Activated CD4-positive, alpha-beta T cell treated with anti-CD3 and anti-CD28 coated beads for 36 hours (primary cell): ENCODE measurements around the gene ZNF687. TPM values are rescaled to one million over a fixed set of nuclear protein-coding genes. Genes with fewer than 3 reads are reported as not detected.

ENCODE experiments used
- ATAC-seq: fragments of 200-7000 bp; cut with Tn5 transposase; one replicate; pipeline ENCODE4 v1.10.0; 2021; ENCODE audit warnings: mild to moderate bottlenecking, moderate library complexity
- CTCF ChIA-PET: fragments of 350-600 bp; sonication (Branson Sonifier 250); formaldehyde crosslinking; loops from one replicate; lab custom pipeline; 2021; ENCODE audit warnings: antibody characterized with exemption; lab: Charles Lee
- POLR2A ChIA-PET: fragments of 350-600 bp; sonication (Branson Sonifier 250); formaldehyde crosslinking; loops from one replicate; lab custom pipeline; 2021; ENCODE audit warnings: antibody characterized with exemption, inconsistent platforms; lab: Charles Lee
- DNase-seq: peaks from one replicate; pipeline ENCODE4 v3.0.0-alpha.2; 2020
- H3K27ac Mint-ChIP-seq: one replicate; pipeline ENCODE4 v1.8.0; 2021; ENCODE audit warnings: mixed read lengths
- H3K27me3 Mint-ChIP-seq: one replicate; pipeline ENCODE4 v1.8.0; 2021; ENCODE audit warnings: mixed read lengths
- H3K36me3 Mint-ChIP-seq: one replicate; pipeline ENCODE4 v1.8.0; 2021; ENCODE audit warnings: low read depth, mixed read lengths
- H3K4me1 Mint-ChIP-seq: one replicate; pipeline ENCODE4 v1.8.0; 2021; ENCODE audit warnings: mixed read lengths
- H3K4me3 Mint-ChIP-seq: one replicate; pipeline ENCODE4 v1.8.0; 2021; ENCODE audit warnings: mild to moderate bottlenecking, moderate library complexity, mixed read lengths
- H3K9me3 Mint-ChIP-seq: one replicate; pipeline ENCODE4 v1.8.0; 2021; ENCODE audit warnings: low read depth, mixed read lengths
- intact Hi-C, 2 experiments: fragments of 100-400 bp; cut with DNase I in 1 of 2; cut with micrococcal nuclease in 1 of 2; formaldehyde crosslinking; loops; one replicate each; pipeline versions ENCODE4 v1.14.2 to v1.15.1; 2022 to 2024; cut with DNase I, micrococcal nuclease
- total RNA-seq, 2 experiments: library from RNA; stranded (reverse); gene quantifications; one replicate each; pipeline ENCODE4 v1.2.3, GENCODE V29; 2021

The ZNF687 gene
- total RNA-seq, 2 experiments from 2014 or later = 27.2 to 30.1 TPM

- no peaks in the 10 kb centered on the region for H3K27me3 Mint-ChIP-seq
- ChIA-PET CTCF (interaction anchor here (0.6 to 1.4 kb wide), 7 partner anchors 17 to 225 kb away, joined by 3 to 7 read pairs (median 5); no protein-coding TSS in a partner anchor), POLR2A (interaction anchor here (0.7 to 2.1 kb wide), 8 partner anchors 10 to 540 kb away, joined by 3 to 10 read pairs (median 4); partner anchors contain the start of genes GABPB2, PSMB4 and PSMD4)
- no peaks in the 10 kb centered on the region for H3K9me3 Mint-ChIP-seq
- peak overlapping the region; percentile 88 for H3K27ac Mint-ChIP-seq
- ATAC-seq = no peak
- H3K4me3 Mint-ChIP-seq = peak overlapping the region; percentile 81
- intact Hi-C loops = loop anchor here (1.0 to 5.0 kb wide), 11 partner anchors 8 to 706 kb away; partner anchors contain the start of genes PSMB4 (in 2 of the 2), MCL1 (in 1 of the 2), PI4KB (in 1 of the 2) and POGZ (in 1 of the 2)
- peaks cover 30% of the 10 kb centered on the region for H3K36me3 Mint-ChIP-seq
- H3K4me1 Mint-ChIP-seq = peaks cover 19% of the 10 kb centered on the region
- peak; percentile 44 for DNase-seq
Measured at GRCh38 chr1:151282883-151283725, 1.0 kb downstream of the ZNF687 start.

- H3K9me3 Mint-ChIP-seq = no peaks in the 10 kb centered on the region
- peak overlapping the region; percentile 81 for H3K4me3 Mint-ChIP-seq
- POLR2A ChIA-PET = interaction anchor here (0.7 to 2.0 kb wide), 4 partner anchors 9 to 478 kb away, joined by 3 to 8 read pairs (median 3); no protein-coding TSS in a partner anchor
- DNase-seq (no peak), ATAC-seq (no peak)
- H3K27me3 Mint-ChIP-seq = no peaks in the 10 kb centered on the region
- intact Hi-C loops = loop anchor here (5.0 kb wide), 2 partner anchors 113 to 707 kb away; partner anchors contain the start of genes MCL1 (in 1 of the 2) and PSMB4 (in 1 of the 2)
- peaks cover 38% of the 10 kb centered on the region for H3K36me3 Mint-ChIP-seq
- CTCF ChIA-PET = interaction anchor here (0.7 to 1.4 kb wide), 5 partner anchors 29 to 311 kb away, joined by 3 to 7 read pairs (median 3); no protein-coding TSS in a partner anchor
- H3K4me1 Mint-ChIP-seq = peaks cover 15% of the 10 kb centered on the region
- peak overlapping the region; percentile 88 for H3K27ac Mint-ChIP-seq
Measured at GRCh38 chr1:151284013-151284577, 2.0 kb downstream of the ZNF687 start.

- H3K9me3 Mint-ChIP-seq = no peaks in the 10 kb centered on the region
- intact Hi-C loops = no loop called here
Measured at GRCh38 chr1:151286619-151287340, 4.7 kb downstream of the ZNF687 start.

GRCh38 chr1:151287341-151287699, 5.2 kb downstream of the ZNF687 start:
- peaks cover 51% of the 10 kb centered on the region for H3K36me3 Mint-ChIP-seq
- H3K9me3 Mint-ChIP-seq = no peaks in the 10 kb centered on the region
- H3K4me1 Mint-ChIP-seq = peaks cover 13% of the 10 kb centered on the region
- CTCF ChIA-PET = interaction anchor here (1.2 kb wide), 1 partner anchor 54 kb away, joined by 3 read pairs; no protein-coding TSS in a partner anchor
- no peak overlapping the region for H3K27ac Mint-ChIP-seq
- ATAC-seq (no peak), DNase-seq (no peak)
- intact Hi-C loops = no loop called here
- no peaks in the 10 kb centered on the region for H3K27me3 Mint-ChIP-seq
- POLR2A ChIA-PET = no interaction called here
- H3K4me3 Mint-ChIP-seq = no peak overlapping the region

More at GRCh38 chr1:151286619-151287340, 4.7 kb downstream of the ZNF687 start:
- Mint-ChIP-seq H3K36me3 (peaks cover 49% of the 10 kb centered on the region), H3K27me3 (no peaks in the 10 kb centered on the region), H3K4me1 (peaks cover 13% of the 10 kb centered on the region), H3K27ac (no peak overlapping the region), H3K4me3 (no peak overlapping the region)
- CTCF ChIA-PET = interaction anchor here (1.2 kb wide), 1 partner anchor 54 kb away, joined by 3 read pairs; no protein-coding TSS in a partner anchor
- POLR2A ChIA-PET = interaction anchor here (0.6 kb wide), 1 partner anchor 10 kb away, joined by 3 read pairs; no protein-coding TSS in a partner anchor
- ATAC-seq (no peak), DNase-seq (no peak)

GRCh38 chr1:151287767-151288500, 5.8 kb downstream of the ZNF687 start:
- no peak overlapping the region for H3K27ac Mint-ChIP-seq
- ChIA-PET POLR2A (no interaction called here), CTCF (interaction anchor here (0.8 kb wide), 1 partner anchor 13 kb away, joined by 3 read pairs; no protein-coding TSS in a partner anchor)
- intact Hi-C loops = no loop called here
- H3K36me3 Mint-ChIP-seq = peaks cover 52% of the 10 kb centered on the region
- ATAC-seq = no peak
- H3K9me3 Mint-ChIP-seq = no peaks in the 10 kb centered on the region
- peaks cover 13% of the 10 kb centered on the region for H3K4me1 Mint-ChIP-seq
- H3K4me3 Mint-ChIP-seq = no peak overlapping the region
- no peak for DNase-seq
- H3K27me3 Mint-ChIP-seq = no peaks in the 10 kb centered on the region

- ATAC-seq (no peak), DNase-seq (no peak)
- Mint-ChIP-seq H3K27ac (no peak overlapping the region), H3K27me3 (no peaks in the 10 kb centered on the region), H3K4me1 (peaks cover 11% of the 10 kb centered on the region), H3K9me3 (no peaks in the 10 kb centered on the region), H3K4me3 (no peak overlapping the region), H3K36me3 (peaks cover 53% of the 10 kb centered on the region)
- ChIA-PET CTCF (interaction anchor here (0.8 kb wide), 1 partner anchor 13 kb away, joined by 3 read pairs; no protein-coding TSS in a partner anchor), POLR2A (no interaction called here)
- intact Hi-C loops = no loop called here
Measured at GRCh38 chr1:151288502-151288901, 6.4 kb downstream of the ZNF687 start.

GRCh38 chr1:151289080-151289935, 7.2 kb downstream of the ZNF687 start:
- ATAC-seq (no peak), DNase-seq (no peak)
- intact Hi-C loops = no loop called here
- peaks cover 3% of the 10 kb centered on the region for H3K4me1 Mint-ChIP-seq
- H3K36me3 Mint-ChIP-seq = peaks cover 51% of the 10 kb centered on the region
- ChIA-PET CTCF (no interaction called here), POLR2A (interaction anchor here (0.6 kb wide), 1 partner anchor 10 kb away, joined by 3 read pairs; no protein-coding TSS in a partner anchor)
- H3K9me3 Mint-ChIP-seq = no peaks in the 10 kb centered on the region
- no peaks in the 10 kb centered on the region for H3K27me3 Mint-ChIP-seq
- no peak overlapping the region for H3K4me3 Mint-ChIP-seq
- no peak overlapping the region for H3K27ac Mint-ChIP-seq

- no peak overlapping the region for H3K4me3 Mint-ChIP-seq
- H3K27me3 Mint-ChIP-seq = no peaks in the 10 kb centered on the region
- ATAC-seq (peak; percentile 8), DNase-seq (no peak)
- peaks cover 44% of the 10 kb centered on the region for H3K36me3 Mint-ChIP-seq
- ChIA-PET CTCF (interaction anchor here (0.7 kb wide), 1 partner anchor 50 kb away, joined by 5 read pairs; no protein-coding TSS in a partner anchor), POLR2A (interaction anchor here (0.6 kb wide), 1 partner anchor 10 kb away, joined by 3 read pairs; no protein-coding TSS in a partner anchor)
- H3K27ac Mint-ChIP-seq = peak overlapping the region; percentile 8
- H3K4me1 Mint-ChIP-seq = no peaks in the 10 kb centered on the region
- intact Hi-C loops = no loop called here
- H3K9me3 Mint-ChIP-seq = no peaks in the 10 kb centered on the region
Measured at GRCh38 chr1:151289991-151290708, 8.1 kb downstream of the ZNF687 start.

GRCh38 chr1:151290709-151291303, 8.7 kb downstream of the ZNF687 start:
- no peaks in the 10 kb centered on the region for H3K9me3 Mint-ChIP-seq
- no peaks in the 10 kb centered on the region for H3K27me3 Mint-ChIP-seq
- H3K36me3 Mint-ChIP-seq = peaks cover 43% of the 10 kb centered on the region
- ChIA-PET POLR2A (no interaction called here), CTCF (interaction anchor here (0.7 kb wide), 1 partner anchor 50 kb away, joined by 5 read pairs; no protein-coding TSS in a partner anchor)
- no peaks in the 10 kb centered on the region for H3K4me1 Mint-ChIP-seq
- H3K4me3 Mint-ChIP-seq = no peak overlapping the region
- ATAC-seq = no peak
- no peak overlapping the region for H3K27ac Mint-ChIP-seq
- intact Hi-C loops = loop anchor here in 1 of 2 experiments (1.0 kb wide), 1 partner anchor 8 kb away; no protein-coding TSS in a partner anchor
- DNase-seq = no peak
